A549 (cell line): ENCODE data around the gene MMP24. TPM values are rescaled to one million over a fixed set of nuclear protein-coding genes. Genes with fewer than 3 reads are reported as not detected.
A peak's percentile ranks its signal among the peaks of the same experiment; 100 is the strongest.

Source experiments
- ATAC-seq, 2 experiments: fragments of 200-7000 bp in 1 of 2; fragments of >200 bp in 1 of 2; cut with Nextera tagmentation in 1 of 2; cut with Tn5 transposase in 1 of 2; 3 replicates each; pipeline versions ENCODE4 v1.8.0 to v1.9.1; 2018 to 2020; ENCODE audit warnings: mild to moderate bottlenecking in 1 of 2, moderate library complexity in 1 of 2
- CTCF ChIA-PET: fragments of 300-600 bp; sonication (Branson Sonifier 250); formaldehyde crosslinking; extraction: SDS; loops from one replicate; lab custom pipeline; 2021; ENCODE audit warnings: antibody characterized with exemption, inconsistent platforms; lab: Yijun Ruan, JAX
- POLR2A ChIA-PET: fragments of 350-600 bp; formaldehyde crosslinking; extraction: SDS; loops from one replicate; lab custom pipeline; 2021; ENCODE audit warnings: antibody characterized with exemption, inconsistent platforms; lab: Yijun Ruan, JAX
- DNase-seq, 2 experiments: peaks; one replicate each; pipeline versions ENCODE4 v3.0.0 to v3.0.0-alpha.2; 2011 to 2016; ENCODE audit warnings: low read depth in 1 of 2, low spot score in 1 of 2
- FAIRE-seq: peaks from 2 replicates; lab custom pipeline; 2011; peaks lifted over from hg19 to GRCh38; lab: Jason Lieb, UNC
- H3K27ac ChIP-seq, 2 experiments: fragments of >200 bp; sonication (Bioruptor Twin); formaldehyde crosslinking; 3 replicates each; pipeline ENCODE4 v1.5.1; 2016 to 2017
- H3K4me1 ChIP-seq: fragments of >200 bp; sonication (Bioruptor Twin); formaldehyde crosslinking; 3 replicates; pipeline ENCODE4 v1.6.1; 2016
- H3K4me2 ChIP-seq: fragments of >200 bp; sonication (Bioruptor Twin); formaldehyde crosslinking; 3 replicates; pipeline ENCODE4 v1.6.1; 2016
- H3K4me3 ChIP-seq: fragments of >200 bp; sonication (Bioruptor Twin); formaldehyde crosslinking; 3 replicates; pipeline ENCODE4 v1.5.1; 2016
- H3K9me3 ChIP-seq: fragments of >200 bp; sonication (Bioruptor Twin); formaldehyde crosslinking; 3 replicates; pipeline ENCODE4 v1.6.1; 2016
- BCL3 ChIP-seq: fragments of >200 bp; sonication (Bioruptor Twin); formaldehyde crosslinking; IDR thresholded peaks from 3 replicates; pipeline ENCODE4 v1.6.1; 2016
- CEBPB ChIP-seq, 2 experiments: fragments of >200 bp in 1 of 2; sonication (Bioruptor Twin) in 1 of 2; formaldehyde crosslinking in 1 of 2; IDR thresholded peaks; 2 replicates each; pipeline ENCODE4 v1.6.1; 2012 to 2016
- CTCF ChIP-seq: fragments of >200 bp; sonication (Bioruptor Twin); formaldehyde crosslinking; IDR thresholded peaks from 3 replicates; pipeline ENCODE4 v1.5.1; 2016
- E2F6 ChIP-seq: IDR thresholded peaks from 2 replicates; pipeline ENCODE4 v1.6.1; 2012; ENCODE audit warnings: low read depth, borderline replicate concordance
- EP300 ChIP-seq, 2 experiments: fragments of >200 bp; sonication (Bioruptor Twin); formaldehyde crosslinking; IDR thresholded peaks; 2 replicates in 1 of 2; 3 replicates in 1 of 2; pipeline ENCODE4 v1.6.1; 2016 to 2017
- ESRRA ChIP-seq: fragments of 150-350 bp; IDR thresholded peaks from 2 replicates; pipeline ENCODE4 v1.6.1; 2014; ENCODE audit warnings: mild to moderate bottlenecking, low read length, borderline replicate concordance
- FOSB ChIP-seq: fragments of 250-450 bp; sonication (Bioruptor Pico); IDR thresholded peaks from 2 replicates; pipeline ENCODE4 v1.5.0; 2020; ENCODE audit warnings: mild to moderate bottlenecking, moderate library complexity
- FOSL2 ChIP-seq, 2 experiments: fragments of 450-650 bp in 1 of 2; fragments of >200 bp in 1 of 2; sonication (Bioruptor Twin) in 1 of 2; formaldehyde crosslinking; IDR thresholded peaks; 2 replicates each; pipeline versions ENCODE4 v1.5.0 to v1.6.1; 2016 to 2020; ENCODE audit warnings: mild to moderate bottlenecking in 1 of 2, moderate library complexity in 1 of 2
- FOXS1 ChIP-seq: fragments of 250-450 bp; sonication (Bioruptor Pico); IDR thresholded peaks from 2 replicates; pipeline ENCODE4 v1.5.0; 2020; ENCODE audit warnings: mild to moderate bottlenecking, moderate library complexity
- HDAC2 ChIP-seq: fragments of 200-600 bp; sonication (generic); IDR thresholded peaks from 2 replicates; pipeline ENCODE4 v1.6.1; 2016
- HES2 ChIP-seq: fragments of >200 bp; sonication (Bioruptor Twin); formaldehyde crosslinking; IDR thresholded peaks from 2 replicates; pipeline ENCODE4 v1.6.1; 2016
- HEYL ChIP-seq: fragments of 250-450 bp; sonication (Bioruptor Pico); IDR thresholded peaks from 2 replicates; pipeline ENCODE4 v1.8.0; 2021; ENCODE audit warnings: mild to moderate bottlenecking, moderate library complexity
- HOXB5 ChIP-seq: fragments of 250-450 bp; sonication (Bioruptor Pico); IDR thresholded peaks from 2 replicates; pipeline ENCODE4 v1.5.0; 2020; ENCODE audit warnings: mild to moderate bottlenecking, moderate library complexity
- JUN ChIP-seq, 2 experiments: fragments of >200 bp; sonication (Bioruptor Twin); formaldehyde crosslinking; IDR thresholded peaks; 2 replicates in 1 of 2; 3 replicates in 1 of 2; pipeline ENCODE4 v1.6.1; 2016 to 2017
- KDM5A ChIP-seq: fragments of 200-600 bp; sonication (generic); IDR thresholded peaks from 2 replicates; pipeline ENCODE4 v1.6.1; 2016; ENCODE audit warnings: antibody characterized with exemption, mild to moderate bottlenecking
- NPAS2 ChIP-seq: fragments of 250-450 bp; sonication (Bioruptor Pico); IDR thresholded peaks from 2 replicates; pipeline ENCODE4 v1.8.0; 2022; ENCODE audit warnings: mild to moderate bottlenecking, moderate library complexity, borderline replicate concordance
- PHF8 ChIP-seq: fragments of 200-600 bp; sonication (generic); IDR thresholded peaks from 2 replicates; pipeline ENCODE4 v1.6.1; 2016; ENCODE audit warnings: low read depth, mild to moderate bottlenecking, antibody characterized with exemption, moderate library complexity, borderline replicate concordance
- POLR2A ChIP-seq: IDR thresholded peaks from 2 replicates; pipeline ENCODE4 v1.6.1; 2012; ENCODE audit warnings: mild to moderate bottlenecking, low read length
- RAD21 ChIP-seq, 2 experiments: fragments of >200 bp in 1 of 2; sonication (Bioruptor Twin) in 1 of 2; formaldehyde crosslinking in 1 of 2; IDR thresholded peaks in 1 of 2; conservative IDR thresholded peaks in 1 of 2; 2 replicates in 1 of 2; 3 replicates in 1 of 2; pipeline ENCODE4 v1.6.1; 2012 to 2018; ENCODE audit warnings: inconsistent platforms in 1 of 2
- RCOR1 ChIP-seq: fragments of 150-350 bp; IDR thresholded peaks from 2 replicates; pipeline ENCODE4 v1.6.1; 2014; ENCODE audit warnings: antibody characterized with exemption, low read length, low read depth
- REST ChIP-seq: fragments of 200-600 bp; sonication (generic); IDR thresholded peaks from 2 replicates; pipeline ENCODE4 v1.6.1; 2016; ENCODE audit warnings: antibody characterized with exemption, mild to moderate bottlenecking, moderate library complexity
- SMC3 ChIP-seq: fragments of >200 bp; sonication (Bioruptor Twin); formaldehyde crosslinking; IDR thresholded peaks from 3 replicates; pipeline ENCODE4 v1.6.1; 2018; ENCODE audit warnings: inconsistent platforms
- TFCP2L1 ChIP-seq: fragments of 250-450 bp; sonication (Bioruptor Pico); IDR thresholded peaks from 2 replicates; pipeline ENCODE4 v1.5.0; 2021; ENCODE audit warnings: mild to moderate bottlenecking
- USF2 ChIP-seq: fragments of 450-650 bp; IDR thresholded peaks from 2 replicates; pipeline ENCODE4 v1.6.1; 2014; ENCODE audit warnings: antibody characterized with exemption
- ZNF302 ChIP-seq: fragments of 250-450 bp; sonication (Bioruptor Pico); IDR thresholded peaks from 2 replicates; pipeline ENCODE4 v1.9.0; 2021; ENCODE audit warnings: inconsistent platforms, mild to moderate bottlenecking, moderate library complexity
- WGBS: methylation state at CpG from one replicate; pipeline ENCODE4 v1.1.6; 2017; ENCODE audit errors: missing lambda C conversion rate; 5-methylcytosine and 5-hydroxymethylcytosine counted together
- polyA plus RNA-seq, 4 experiments: library from polyadenylated mRNA; depleted of rRNA in 3 of 4; stranded (reverse); fragments of >200 nt; fragmentation: RNase III in 1 of 4; extraction: RNeasy Plus Mini Kit Qiagen cat#74134 plus additional on column Dnase treatment in 1 of 4; gene quantifications; 2 replicates in 3 of 4; 3 replicates in 1 of 4; pipeline ENCODE4 v1.2.3, GENCODE V29; 2011 to 2017

MMP24 gene
- polyA plus RNA-seq, 2 of the 4 experiments (the other 2 are of a cell fraction): 21.3 to 33.3 TPM

GRCh38 chr20:35303382-35303734, 76.9 kb downstream of the MMP24 start:
- Histone ChIP-seq H3K4me2 (peak overlapping the region; percentile 53), H3K4me3 (no peak overlapping the region), H3K27ac (peak overlapping the region; percentile 95 to 96), H3K4me1 (peaks cover 62% of the 10 kb centered on the region), H3K9me3 (no peaks in the 10 kb centered on the region)
- DNase-seq (no peak), ATAC-seq (no peak), FAIRE-seq (no peak)
- CTCF ChIA-PET: interaction anchor here (0.6 to 14.7 kb wide), 41 partner anchors 11 to 211 kb away, joined by 3 to 267 read pairs (median 7); partner anchors contain the start of genes CEP250, EDEM2, EIF6 and FAM83C
- WGBS: 79% methylated on average over 11 of the region's 11 CpGs
- POLR2A ChIA-PET: interaction anchor here (1.4 kb wide), 1 partner anchor 151 kb away, joined by 7 read pairs; no protein-coding TSS in a partner anchor
- TF ChIP-seq FOSB (CRISPR knock-in tag): no peak
- no peak for TF ChIP-seq RAD21 (conservative IDR thresholded peaks at IDR 0.05 in 1 of 2, IDR thresholded peaks at IDR 0.05 in 1 of 2)
- no peak for TF ChIP-seq REST
- no peak for TF ChIP-seq SMC3
- TF ChIP-seq ESRRA: no peak
- TF ChIP-seq USF2: no peak
- TF ChIP-seq POLR2A: no peak
- no peak for TF ChIP-seq E2F6
- TF ChIP-seq NPAS2: no peak
- TF ChIP-seq HOXB5 (CRISPR knock-in tag): no peak
- no peak for TF ChIP-seq KDM5A
- TF ChIP-seq HDAC2: no peak
- no peak for TF ChIP-seq FOSL2 (IDR thresholded peaks at IDR 0.05)
- TF ChIP-seq FOSL2 (CRISPR knock-in tag; IDR thresholded peaks at IDR 0.05): no peak
- TF ChIP-seq, all 56 proteins: peak for 0

- ChIA-PET CTCF (interaction anchor here (0.6 to 14.7 kb wide), 55 partner anchors 10 to 406 kb away, joined by 3 to 267 read pairs (median 5); partner anchors contain the start of genes CEP250, EDEM2, EIF6 and FAM83C), POLR2A (interaction anchor here (1.0 to 3.1 kb wide), 3 partner anchors 20 to 151 kb away, joined by 3 to 11 read pairs (median 7); partner anchors contain the start of genes EIF6 and UQCC1)
- WGBS: 18% methylated on average over 15 of the region's 18 CpGs
- no peak overlapping the region for H3K4me3 ChIP-seq
- H3K4me2 ChIP-seq: peak overlapping the region; percentile 53
- DNase-seq (peak; percentile 89 to 92), ATAC-seq (peak; percentile 52 to 73), FAIRE-seq (peak; percentile 51)
- peaks cover 68% of the 10 kb centered on the region for H3K4me1 ChIP-seq
- H3K27ac ChIP-seq: peak overlapping the region; percentile 95 to 96
- H3K9me3 ChIP-seq: no peaks in the 10 kb centered on the region
- no peak for TF ChIP-seq CEBPB (IDR thresholded peaks at IDR 0.05)
- peak in 1 of 2 experiments; percentile 32; a peak in 1 of 5 replicates for TF ChIP-seq JUN (IDR thresholded peaks at IDR 0.05)
- peak; percentile 96 for TF ChIP-seq CTCF
- no peak for TF ChIP-seq ESRRA
- TF ChIP-seq BCL3: no peak
- no peak for TF ChIP-seq KDM5A
- TF ChIP-seq PHF8: no peak
- no peak for TF ChIP-seq FOXS1 (CRISPR knock-in tag)
- no peak for TF ChIP-seq RCOR1
- no peak for TF ChIP-seq EP300 (IDR thresholded peaks at IDR 0.05)
- no peak for TF ChIP-seq HES2
- TF ChIP-seq POLR2A: no peak
- no peak for TF ChIP-seq HOXB5 (CRISPR knock-in tag)
- TF ChIP-seq FOSL2 (IDR thresholded peaks at IDR 0.05): no peak
- no peak for TF ChIP-seq FOSL2 (CRISPR knock-in tag; IDR thresholded peaks at IDR 0.05)
- TF ChIP-seq HEYL: no peak
- no peak for TF ChIP-seq ZNF302 (CRISPR knock-in tag)
- TF ChIP-seq SMC3: peak; percentile 93
- no peak for TF ChIP-seq TFCP2L1 (CRISPR knock-in tag)
- no peak for TF ChIP-seq USF2
- no peak for TF ChIP-seq HDAC2
Measured at GRCh38 chr20:35303735-35304491, 77.4 kb downstream of the MMP24 start.
